ENCODE measurements around the gene SAFB.
"Not testable (repeated sequence)": the region's sequence is repeated elsewhere in the genome, so short reads cannot be mapped to it uniquely, and the experiment has no call there.

The SAFB gene

DNA sequence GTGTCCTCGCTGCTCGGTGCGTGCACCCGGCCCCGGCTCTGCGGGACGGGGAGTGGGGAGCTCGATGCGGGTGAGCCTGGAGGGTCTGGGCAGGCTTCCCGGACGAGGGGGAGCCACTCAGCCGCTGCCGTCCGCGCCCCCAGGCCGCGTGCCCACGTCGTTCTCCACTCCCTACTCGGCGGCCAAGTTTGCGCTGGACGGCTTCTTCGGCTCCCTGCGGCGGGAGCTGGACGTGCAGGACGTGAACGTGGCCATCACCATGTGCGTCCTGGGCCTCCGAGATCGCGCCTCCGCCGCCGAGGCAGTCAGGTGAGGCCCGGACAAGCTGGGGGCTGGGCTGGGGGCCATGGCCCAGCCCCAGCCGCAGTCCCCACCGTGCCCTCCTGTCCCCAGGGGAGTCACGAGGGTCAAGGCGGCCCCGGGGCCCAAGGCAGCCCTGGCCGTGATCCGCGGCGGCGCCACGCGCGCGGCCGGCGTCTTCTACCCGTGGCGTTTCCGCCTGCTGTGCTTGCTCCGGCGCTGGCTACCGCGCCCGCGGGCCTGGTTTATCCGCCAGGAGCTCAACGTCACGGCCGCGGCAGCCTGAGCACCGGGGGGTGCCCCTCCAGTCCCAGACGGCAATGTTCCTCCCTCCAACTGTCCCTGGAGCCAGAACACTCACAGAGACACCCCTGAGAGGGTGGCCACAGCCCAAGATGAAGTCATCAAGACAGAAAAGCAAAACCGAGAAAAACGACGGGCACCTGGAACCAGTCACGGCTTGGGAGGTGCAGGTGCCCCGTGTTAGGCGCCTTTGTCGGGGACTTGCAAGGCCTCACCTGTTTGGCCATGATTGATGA lies 64.7 kb downstream of the SAFB start:
- Histone ChIP-seq H3K36me3 (ENCODE audit: insufficient read depth, low read length) (peaks cover 16% of the 10 kb centered on the region), H3K4me1 (ENCODE audit: insufficient read depth, low read length) (no peaks in the 10 kb centered on the region), H3K4me3 (ENCODE audit: low read length) (peak overlapping the region; percentile 40; the same call in 1 of the 2 replicates), H3K27me3 (ENCODE audit: insufficient read depth, low read length) (no peaks in the 10 kb centered on the region), H3K9ac (ENCODE audit: low read depth, low read length) (0 out of 2 replicates have a peak overlapping the region, but pooled peaks have one; percentile 19), H3K27ac (ENCODE audit: low read depth, low read length) (no peak overlapping the region), H3K9me3 (ENCODE audit: insufficient read depth, low read depth, low read length) (no peaks in the 10 kb centered on the region)
- 71% methylated on average over 76 of the region's 76 CpGs for WGBS

- H3K9ac ChIP-seq (ENCODE audit: low read depth, low read length); H3K9me3 ChIP-seq (ENCODE audit: insufficient read depth, low read depth, low read length); H3K4me3 ChIP-seq (ENCODE audit: low read length); H3K4me1 ChIP-seq (ENCODE audit: insufficient read depth, low read length); H3K27me3 ChIP-seq (ENCODE audit: insufficient read depth, low read length); H3K27ac ChIP-seq (ENCODE audit: low read depth, low read length): not testable (repeated sequence)
- peaks cover 24% of the 10 kb centered on the region for H3K36me3 ChIP-seq (ENCODE audit: insufficient read depth, low read length)
- 97% methylated on average over 12 of the region's 13 CpGs for WGBS
Measured at GRCh38 chr19:5688262-5688881, 65.5 kb downstream of the SAFB start.

DNA sequence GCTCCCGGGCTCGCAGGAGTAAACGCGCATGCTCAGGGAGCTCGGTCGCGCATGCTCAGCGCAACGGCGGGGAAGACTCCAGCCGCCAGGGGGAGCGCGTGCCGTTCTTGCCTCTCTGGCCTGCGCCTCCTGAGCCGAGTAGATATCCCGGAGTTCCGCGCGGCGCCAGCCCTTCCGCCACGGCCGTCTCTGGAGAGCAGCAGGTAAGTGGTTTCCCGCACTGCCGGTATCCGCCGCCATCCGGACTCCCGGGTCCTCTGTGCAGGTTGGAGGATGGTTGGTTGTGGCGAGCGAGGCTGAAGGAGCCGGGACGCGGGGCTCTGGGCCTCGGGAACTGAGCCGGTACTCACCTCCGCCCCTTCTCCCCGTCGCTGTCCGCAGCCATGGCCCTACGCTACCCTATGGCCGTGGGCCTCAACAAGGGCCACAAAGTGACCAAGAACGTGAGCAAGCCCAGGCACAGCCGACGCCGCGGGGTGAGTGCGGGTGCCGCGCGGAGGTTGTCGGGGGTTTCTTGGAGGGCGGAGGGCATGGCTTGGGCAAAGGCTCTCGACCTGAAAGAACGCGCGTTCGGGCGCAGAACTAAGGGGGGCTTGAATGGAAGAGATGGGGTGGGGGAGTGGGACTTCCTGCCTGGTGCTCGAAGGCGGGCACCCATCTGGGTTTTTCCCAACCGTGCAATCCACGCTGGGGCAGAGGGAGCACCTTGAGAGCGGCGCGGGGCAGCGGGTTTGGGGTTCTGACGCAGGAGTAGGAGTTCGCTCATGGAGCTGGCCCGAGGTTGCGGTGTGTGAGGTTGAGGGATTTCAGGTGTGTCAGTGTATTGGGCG lies 67.5 kb downstream of the SAFB start, which contains the start of gene RPL36:
RPL36 (plus strand) TSS at position 171 of the 830 bp plus-strand sequence; CDS start at position 384, 213 bp downstream.
- no peaks in the 10 kb centered on the region for H3K4me1 ChIP-seq (ENCODE audit: insufficient read depth, low read length)
- peak within 1 kb of the TSS; percentile 98 for H3K4me3 ChIP-seq (ENCODE audit: low read length)
- H3K9me3 ChIP-seq (ENCODE audit: insufficient read depth, low read depth, low read length), result no peaks in the 10 kb centered on the region
- peak within 1 kb of the TSS; percentile 100 for H3K9ac ChIP-seq (ENCODE audit: low read depth, low read length)
- peak within 1 kb of the TSS; percentile 92 for H3K27ac ChIP-seq (ENCODE audit: low read depth, low read length)
- WGBS, result under 1% methylated on average over 73 of the region's 73 CpGs
- H3K27me3 ChIP-seq (ENCODE audit: insufficient read depth, low read length), result no peaks in the 10 kb centered on the region
- H3K36me3 ChIP-seq (ENCODE audit: insufficient read depth, low read length), result peaks cover 44% of the 10 kb centered on the region

- peak overlapping the region; percentile 100 for H3K9ac ChIP-seq (ENCODE audit: low read depth, low read length)
- no peaks in the 10 kb centered on the region for H3K4me1 ChIP-seq (ENCODE audit: insufficient read depth, low read length)
- 13% methylated on average over 54 of the region's 54 CpGs for WGBS
- H3K4me3 ChIP-seq (ENCODE audit: low read length), result peak overlapping the region; percentile 98
- no peaks in the 10 kb centered on the region for H3K27me3 ChIP-seq (ENCODE audit: insufficient read depth, low read length)
- H3K36me3 ChIP-seq (ENCODE audit: insufficient read depth, low read length), result peaks cover 52% of the 10 kb centered on the region
- H3K27ac ChIP-seq (ENCODE audit: low read depth, low read length), result peak overlapping the region; percentile 92
- H3K9me3 ChIP-seq (ENCODE audit: insufficient read depth, low read depth, low read length), result no peaks in the 10 kb centered on the region
Measured at GRCh38 chr19:5690955-5691821, 68.3 kb downstream of the SAFB start.

DNA sequence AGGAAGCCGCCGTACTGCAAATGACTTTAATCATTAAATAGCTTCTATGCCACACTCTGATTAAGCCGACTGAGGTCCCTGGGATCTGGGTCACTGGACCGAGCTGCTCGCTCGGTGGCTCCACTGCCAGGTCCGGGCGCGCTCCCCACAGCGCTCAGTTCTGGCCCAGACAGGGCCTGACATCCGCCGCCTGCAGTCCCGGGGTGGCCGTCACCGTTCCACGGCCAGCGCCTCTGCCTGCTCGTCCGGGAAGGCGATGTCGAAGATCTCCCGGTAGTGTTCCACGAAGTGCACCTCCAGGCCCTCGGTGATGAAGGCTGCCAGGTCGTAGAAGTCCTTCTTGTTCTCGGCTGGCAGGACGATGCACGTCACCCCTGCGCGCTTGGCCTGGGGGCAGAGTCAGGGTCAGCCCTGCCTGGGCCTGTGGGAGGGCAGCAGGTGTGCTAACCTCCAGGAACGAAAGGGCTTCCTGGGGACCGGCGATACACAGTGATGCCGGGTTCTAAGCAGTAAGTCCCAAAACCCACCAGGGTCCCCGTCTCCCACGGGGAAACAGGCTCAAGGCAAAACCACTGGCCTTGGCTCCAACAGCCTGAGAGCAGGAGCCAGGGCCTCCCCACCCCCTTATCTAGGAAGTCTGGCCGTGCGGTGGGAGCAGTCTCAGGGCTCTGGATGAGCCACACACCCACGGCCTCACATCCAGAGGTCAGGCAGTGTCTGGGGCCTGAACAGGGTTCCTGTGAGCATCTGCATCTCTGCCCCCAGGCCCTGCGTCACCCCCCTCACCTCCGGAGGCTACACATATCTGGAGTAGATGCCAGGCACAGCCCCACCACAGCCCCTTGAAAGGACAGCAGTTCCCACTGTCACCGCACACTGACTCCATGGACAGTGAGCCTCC lies 69.2 kb downstream of the SAFB start:
- Histone ChIP-seq H3K9ac (ENCODE audit: low read depth, low read length) (peak overlapping the region; percentile 40; the same call in 1 of the 2 replicates), H3K9me3 (ENCODE audit: insufficient read depth, low read depth, low read length) (no peaks in the 10 kb centered on the region), H3K4me1 (ENCODE audit: insufficient read depth, low read length) (no peaks in the 10 kb centered on the region), H3K4me3 (ENCODE audit: low read length) (peak overlapping the region; percentile 98), H3K27ac (ENCODE audit: low read depth, low read length) (peak overlapping the region; percentile 92; the same call in 1 of the 2 replicates), H3K27me3 (ENCODE audit: insufficient read depth, low read length) (no peaks in the 10 kb centered on the region), H3K36me3 (ENCODE audit: insufficient read depth, low read length) (peaks cover 61% of the 10 kb centered on the region)
- WGBS, result 89% methylated on average over 42 of the region's 42 CpGs

- Histone ChIP-seq H3K9me3 (ENCODE audit: insufficient read depth, low read depth, low read length) (no peaks in the 10 kb centered on the region), H3K4me1 (ENCODE audit: insufficient read depth, low read length) (no peaks in the 10 kb centered on the region), H3K27ac (ENCODE audit: low read depth, low read length) (peak overlapping the region; percentile 46; the same call in 1 of the 2 replicates), H3K36me3 (ENCODE audit: insufficient read depth, low read length) (peaks cover 63% of the 10 kb centered on the region), H3K9ac (ENCODE audit: low read depth, low read length) (no peak overlapping the region), H3K27me3 (ENCODE audit: insufficient read depth, low read length) (no peaks in the 10 kb centered on the region), H3K4me3 (ENCODE audit: low read length) (no peak overlapping the region)
- 95% methylated on average over 7 of the region's 7 CpGs for WGBS
Measured at GRCh38 chr19:5692723-5693194, 69.9 kb downstream of the SAFB start.

GRCh38 chr19:5693195-5694166 lies 70.6 kb downstream of the SAFB start:
- peak overlapping the region; percentile 46; the same call in 1 of the 2 replicates for H3K27ac ChIP-seq (ENCODE audit: low read depth, low read length)

DNA sequence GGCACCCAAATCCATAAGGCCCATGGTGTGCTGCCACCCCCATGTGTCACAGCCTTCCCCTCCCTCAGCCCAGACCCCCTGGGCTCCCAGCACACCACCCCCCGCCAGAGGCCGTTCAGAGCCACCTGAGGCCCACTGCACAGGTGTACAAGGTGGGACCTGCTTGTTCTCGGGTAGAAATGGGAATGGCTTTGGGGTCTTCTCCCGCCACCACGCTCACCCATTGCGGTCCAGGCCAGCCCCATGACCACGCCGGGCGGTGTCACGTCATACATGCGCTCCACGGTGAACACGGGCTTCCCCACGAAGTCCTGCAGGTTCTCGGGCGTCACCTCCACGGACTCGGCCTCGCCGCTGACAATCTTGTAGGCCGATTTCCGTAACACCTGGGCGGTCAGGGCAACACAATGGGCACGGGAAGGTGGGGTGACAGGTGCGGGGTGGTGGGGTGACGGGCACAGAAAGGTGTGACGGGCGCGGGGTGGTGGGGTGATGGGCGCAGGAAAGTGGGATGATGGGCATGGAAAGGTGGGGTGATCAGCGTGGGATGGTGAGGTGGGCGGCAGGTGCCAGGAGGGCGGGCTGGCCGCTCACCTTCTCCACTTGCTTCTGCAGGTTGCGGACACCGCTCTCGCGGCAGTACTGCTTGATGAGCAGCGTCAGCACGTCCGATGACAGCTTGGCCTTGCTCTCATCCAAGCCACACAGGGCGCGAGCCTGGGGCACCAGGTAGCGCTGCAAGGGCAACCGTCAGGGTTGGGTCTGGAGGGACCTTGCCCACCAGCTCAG lies 71.5 kb downstream of the SAFB start:
- H3K4me1 ChIP-seq (ENCODE audit: insufficient read depth, low read length), result no peaks in the 10 kb centered on the region
- peaks cover 77% of the 10 kb centered on the region for H3K36me3 ChIP-seq (ENCODE audit: insufficient read depth, low read length)
- WGBS, result 96% methylated on average over 45 of the region's 45 CpGs
- no peak overlapping the region for H3K9ac ChIP-seq (ENCODE audit: low read depth, low read length)
- H3K27me3 ChIP-seq (ENCODE audit: insufficient read depth, low read length), result no peaks in the 10 kb centered on the region
- H3K27ac ChIP-seq (ENCODE audit: low read depth, low read length), result no peak overlapping the region
- no peaks in the 10 kb centered on the region for H3K9me3 ChIP-seq (ENCODE audit: insufficient read depth, low read depth, low read length)
- H3K4me3 ChIP-seq (ENCODE audit: low read length), result no peak overlapping the region

More at GRCh38 chr19:5693195-5694166, 70.6 kb downstream of the SAFB start:
- peaks cover 68% of the 10 kb centered on the region for H3K36me3 ChIP-seq (ENCODE audit: insufficient read depth, low read length)
- H3K27me3 ChIP-seq (ENCODE audit: insufficient read depth, low read length), result no peaks in the 10 kb centered on the region
- H3K4me3 ChIP-seq (ENCODE audit: low read length), result no peak overlapping the region
- no peaks in the 10 kb centered on the region for H3K4me1 ChIP-seq (ENCODE audit: insufficient read depth, low read length)
- no peak overlapping the region for H3K9ac ChIP-seq (ENCODE audit: low read depth, low read length)
- no peaks in the 10 kb centered on the region for H3K9me3 ChIP-seq (ENCODE audit: insufficient read depth, low read depth, low read length)
- WGBS, result 94% methylated on average over 39 of the region's 39 CpGs
